Measurements from ENCODE around the gene ESYT2. TPM values are rescaled to one million over a fixed set of nuclear protein-coding genes. Genes with fewer than 3 reads are reported as not detected.

ESYT2 gene
- total and polyA plus RNA-seq, 9 of the 15 experiments (the other 6 are each of a cell fraction or from before 2014, with no cell fraction given): 5.8 to 86.9 (median 64.7) TPM

GRCh38 chr7:158861004-158861787 lies 31.9 kb upstream of the ESYT2 start (continued):
- no peak for TF ChIP-seq ETV1 (tag; conservative IDR thresholded peaks at IDR 0.05; ENCODE audit: low read depth)
- peak; percentile 96 for TF ChIP-seq ZNF316 (IDR thresholded peaks at IDR 0.05)
- no peak for TF ChIP-seq ZNF584 (CRISPR knock-in tag; IDR thresholded peaks at IDR 0.05; ENCODE audit: low read depth)
- TF ChIP-seq HIVEP1 (CRISPR knock-in tag; IDR thresholded peaks at IDR 0.05): no peak
- TF ChIP-seq, protein P1, sequence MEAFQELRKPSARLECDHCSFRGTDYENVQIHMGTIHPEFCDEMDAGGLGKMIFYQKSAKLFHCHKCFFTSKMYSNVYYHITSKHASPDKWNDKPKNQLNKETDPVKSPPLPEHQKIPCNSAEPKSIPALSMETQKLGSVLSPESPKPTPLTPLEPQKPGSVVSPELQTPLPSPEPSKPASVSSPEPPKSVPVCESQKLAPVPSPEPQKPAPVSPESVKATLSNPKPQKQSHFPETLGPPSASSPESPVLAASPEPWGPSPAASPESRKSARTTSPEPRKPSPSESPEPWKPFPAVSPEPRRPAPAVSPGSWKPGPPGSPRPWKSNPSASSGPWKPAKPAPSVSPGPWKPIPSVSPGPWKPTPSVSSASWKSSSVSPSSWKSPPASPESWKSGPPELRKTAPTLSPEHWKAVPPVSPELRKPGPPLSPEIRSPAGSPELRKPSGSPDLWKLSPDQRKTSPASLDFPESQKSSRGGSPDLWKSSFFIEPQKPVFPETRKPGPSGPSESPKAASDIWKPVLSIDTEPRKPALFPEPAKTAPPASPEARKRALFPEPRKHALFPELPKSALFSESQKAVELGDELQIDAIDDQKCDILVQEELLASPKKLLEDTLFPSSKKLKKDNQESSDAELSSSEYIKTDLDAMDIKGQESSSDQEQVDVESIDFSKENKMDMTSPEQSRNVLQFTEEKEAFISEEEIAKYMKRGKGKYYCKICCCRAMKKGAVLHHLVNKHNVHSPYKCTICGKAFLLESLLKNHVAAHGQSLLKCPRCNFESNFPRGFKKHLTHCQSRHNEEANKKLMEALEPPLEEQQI (IDR thresholded peaks at IDR 0.05): peak; percentile 84; the same call in 1 of the 2 replicates
- TF ChIP-seq E2F6 (IDR thresholded peaks at IDR 0.05; ENCODE audit: borderline replicate concordance in 1 of 2, extremely low read depth in 1 of 2, insufficient read depth in 1 of 2, insufficient read length in 1 of 2, low read depth in 1 of 2, low read length in 1 of 2, poor library complexity in 1 of 2, severe bottlenecking in 1 of 2): no peak
- TF ChIP-seq PRPF4 (IDR thresholded peaks at IDR 0.05; ENCODE audit: insufficient read depth, low read depth, low read length, poor library complexity, severe bottlenecking): no peak
- peak; percentile 59; the same call in 1 of the 2 replicates for TF ChIP-seq ZBTB7A (IDR thresholded peaks at IDR 0.05; ENCODE audit: borderline replicate concordance, control insufficient read depth, low read depth, low read length)
- no peak for TF ChIP-seq U2AF1 (optimal IDR thresholded peaks at IDR 0.05; ENCODE audit: low read depth, low read length)
- TF ChIP-seq ARHGAP35 (IDR thresholded peaks at IDR 0.05; ENCODE audit: partially characterized antibody): no peak
- TF ChIP-seq, protein P2, sequence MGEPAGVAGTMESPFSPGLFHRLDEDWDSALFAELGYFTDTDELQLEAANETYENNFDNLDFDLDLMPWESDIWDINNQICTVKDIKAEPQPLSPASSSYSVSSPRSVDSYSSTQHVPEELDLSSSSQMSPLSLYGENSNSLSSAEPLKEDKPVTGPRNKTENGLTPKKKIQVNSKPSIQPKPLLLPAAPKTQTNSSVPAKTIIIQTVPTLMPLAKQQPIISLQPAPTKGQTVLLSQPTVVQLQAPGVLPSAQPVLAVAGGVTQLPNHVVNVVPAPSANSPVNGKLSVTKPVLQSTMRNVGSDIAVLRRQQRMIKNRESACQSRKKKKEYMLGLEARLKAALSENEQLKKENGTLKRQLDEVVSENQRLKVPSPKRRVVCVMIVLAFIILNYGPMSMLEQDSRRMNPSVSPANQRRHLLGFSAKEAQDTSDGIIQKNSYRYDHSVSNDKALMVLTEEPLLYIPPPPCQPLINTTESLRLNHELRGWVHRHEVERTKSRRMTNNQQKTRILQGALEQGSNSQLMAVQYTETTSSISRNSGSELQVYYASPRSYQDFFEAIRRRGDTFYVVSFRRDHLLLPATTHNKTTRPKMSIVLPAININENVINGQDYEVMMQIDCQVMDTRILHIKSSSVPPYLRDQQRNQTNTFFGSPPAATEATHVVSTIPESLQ (CRISPR knock-in tag; IDR thresholded peaks at IDR 0.05): peak; percentile 7; the same call in 1 of the 2 replicates
- no peak for TF ChIP-seq ZNF77 (CRISPR knock-in tag; IDR thresholded peaks at IDR 0.05)
- TF ChIP-seq, protein P3, sequence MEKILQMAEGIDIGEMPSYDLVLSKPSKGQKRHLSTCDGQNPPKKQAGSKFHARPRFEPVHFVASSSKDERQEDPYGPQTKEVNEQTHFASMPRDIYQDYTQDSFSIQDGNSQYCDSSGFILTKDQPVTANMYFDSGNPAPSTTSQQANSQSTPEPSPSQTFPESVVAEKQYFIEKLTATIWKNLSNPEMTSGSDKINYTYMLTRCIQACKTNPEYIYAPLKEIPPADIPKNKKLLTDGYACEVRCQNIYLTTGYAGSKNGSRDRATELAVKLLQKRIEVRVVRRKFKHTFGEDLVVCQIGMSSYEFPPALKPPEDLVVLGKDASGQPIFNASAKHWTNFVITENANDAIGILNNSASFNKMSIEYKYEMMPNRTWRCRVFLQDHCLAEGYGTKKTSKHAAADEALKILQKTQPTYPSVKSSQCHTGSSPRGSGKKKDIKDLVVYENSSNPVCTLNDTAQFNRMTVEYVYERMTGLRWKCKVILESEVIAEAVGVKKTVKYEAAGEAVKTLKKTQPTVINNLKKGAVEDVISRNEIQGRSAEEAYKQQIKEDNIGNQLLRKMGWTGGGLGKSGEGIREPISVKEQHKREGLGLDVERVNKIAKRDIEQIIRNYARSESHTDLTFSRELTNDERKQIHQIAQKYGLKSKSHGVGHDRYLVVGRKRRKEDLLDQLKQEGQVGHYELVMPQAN (IDR thresholded peaks at IDR 0.05; ENCODE audit: borderline replicate concordance): no peak
- TF ChIP-seq ETS1 (conservative IDR thresholded peaks at IDR 0.05; ENCODE audit: control insufficient read depth, low read depth, low read length): no peak
- TF ChIP-seq TCF3 (CRISPR knock-in tag; IDR thresholded peaks at IDR 0.05): peak; percentile 95
- 0 out of 2 replicates have a peak, but pooled peaks have one; percentile 23 for TF ChIP-seq BRD4 (IDR thresholded peaks at IDR 0.05)

Data from K562 (cell line).